HCT116 (cell line): ENCODE results near the gene COX8A. TPM values are rescaled to one million over a fixed set of nuclear protein-coding genes. Genes with fewer than 3 reads are reported as not detected.

Experiments used
- ATAC-seq: fragments of 200-7000 bp; cut with Tn5 transposase; 2 replicates; pipeline ENCODE4 v1.9.1; 2020; ENCODE audit warnings: mild to moderate bottlenecking, moderate library complexity
- BruUV-seq: library from RNA; stranded (reverse); fragments of 400-500 nt; replicated peaks from 2 replicates; lab custom pipeline; 2021; lab: Mats Ljungman, UMichigan
- CTCF ChIA-PET: fragments of 300-600 bp; sonication (Branson Sonifier 250); formaldehyde crosslinking; loops from one replicate; lab custom pipeline; 2021; ENCODE audit warnings: antibody characterized with exemption; lab: Charles Lee
- POLR2A ChIA-PET: fragments of 300-600, 350-600 bp; sonication (Branson Sonifier 250); formaldehyde crosslinking; loops from one replicate; lab custom pipeline; 2021; ENCODE audit warnings: antibody characterized with exemption; lab: Charles Lee
- RAD21 ChIA-PET, 2 experiments: fragments of 300-600 bp; sonication (Branson Sonifier 250); formaldehyde crosslinking; loops; one replicate each; lab custom pipeline; 2023; ENCODE audit warnings: low total read pairs in 2 of 2; ENCODE audit not compliant: uncharacterized antibody in 2 of 2, unreplicated experiment in 2 of 2, low non-redundant PET in 1 of 2; lab: Charles Lee
- DNase-seq: peaks from one replicate; pipeline ENCODE4 v3.0.0-alpha.2; 2010; ENCODE audit warnings: low read depth, low spot score
- H2AFZ ChIP-seq: fragments of 200-600 bp; shearing (Covaris generic), sonication (generic); 2 replicates; pipeline ENCODE4 v1.6.1; 2017; ENCODE audit warnings: low read depth, mixed run types, mixed read lengths, antibody characterized with exemption, low read length; ENCODE audit not compliant: poor library complexity, severe bottlenecking
- H3K27ac ChIP-seq: 2 replicates; pipeline ENCODE4 v1.5.1; 2012; ENCODE audit warnings: low read depth, low read length
- H3K27me3 ChIP-seq: fragments of 200-600 bp; sonication (generic); 2 replicates; pipeline ENCODE4 v1.6.1; 2016; ENCODE audit warnings: mixed run types, low read length, mixed read lengths; ENCODE audit not compliant: insufficient read depth
- H3K36me3 ChIP-seq, 2 experiments: fragments of 200-500 bp in 1 of 2; fragments of 200-600 bp in 1 of 2; sonication (Bioruptor generic) in 1 of 2; sonication (generic) in 1 of 2; 2 replicates each; pipeline versions ENCODE4 v1.5.1 to v1.6.1; 2014 to 2016; ENCODE audit warnings: low read length in 2 of 2, inconsistent platforms in 1 of 2, mixed read lengths in 1 of 2, mixed run types in 1 of 2; ENCODE audit not compliant: insufficient read depth in 2 of 2, control insufficient read depth in 1 of 2
- H3K4me1 ChIP-seq, 2 experiments: fragments of 200-600 bp in 1 of 2; sonication (generic) in 1 of 2; 2 replicates each; pipeline versions ENCODE4 v1.5.1 to v1.6.1; 2012 to 2017; ENCODE audit warnings: low read length in 2 of 2, inconsistent platforms in 1 of 2, mild to moderate bottlenecking in 1 of 2, mixed read lengths in 1 of 2, mixed run types in 1 of 2, moderate library complexity in 1 of 2; ENCODE audit not compliant: insufficient read depth in 2 of 2, control insufficient read depth in 1 of 2
- H3K4me2 ChIP-seq: fragments of 200-600 bp; sonication (generic); 2 replicates; pipeline ENCODE4 v1.6.1; 2017; ENCODE audit warnings: mixed run types, low read length, mixed read lengths
- H3K4me3 ChIP-seq, 2 experiments: fragments of 200-600 bp in 1 of 2; sonication (generic) in 1 of 2; replicated peaks in 1 of 2; 2 replicates each; pipeline ENCODE4 v1.5.1; 2011 to 2016; ENCODE audit warnings: low read length in 2 of 2, control low read depth in 1 of 2, low read depth in 1 of 2, mild to moderate bottlenecking in 1 of 2, mixed read lengths in 1 of 2, mixed run types in 1 of 2
- H3K79me2 ChIP-seq: fragments of 200-600 bp; sonication (generic); 2 replicates; pipeline ENCODE4 v1.6.1; 2017; ENCODE audit warnings: mild to moderate bottlenecking, mixed run types, low read length, moderate library complexity, mixed read lengths; ENCODE audit not compliant: insufficient read depth
- H3K9ac ChIP-seq: fragments of 200-600 bp; sonication (generic); 2 replicates; pipeline ENCODE4 v1.6.1; 2016; ENCODE audit warnings: low read length, mixed read lengths
- H3K9me2 ChIP-seq: fragments of 200-600 bp; sonication (generic), shearing (Covaris generic); 2 replicates; pipeline ENCODE4 v1.6.1; 2017; ENCODE audit warnings: mixed run types, mild to moderate bottlenecking, moderate library complexity; ENCODE audit not compliant: insufficient read depth
- H3K9me3 ChIP-seq, 2 experiments: fragments of 200-500 bp in 1 of 2; fragments of 200-600 bp in 1 of 2; sonication (Bioruptor generic) in 1 of 2; sonication (generic) in 1 of 2; 2 replicates each; pipeline ENCODE4 v1.6.1; 2014 to 2017; ENCODE audit warnings: low read length in 2 of 2, mixed read lengths in 2 of 2, inconsistent platforms in 1 of 2, low read depth in 1 of 2, mild to moderate bottlenecking in 1 of 2, mixed run types in 1 of 2, moderate library complexity in 1 of 2; ENCODE audit not compliant: control insufficient read depth in 1 of 2, insufficient read depth in 1 of 2
- H4K20me1 ChIP-seq: fragments of 200-600 bp; sonication (generic), shearing (Covaris generic); 2 replicates; pipeline ENCODE4 v1.6.1; 2017; ENCODE audit warnings: mixed run types, mild to moderate bottlenecking, moderate library complexity; ENCODE audit not compliant: insufficient read depth
- ATF3 ChIP-seq: IDR thresholded peaks from 2 replicates; pipeline ENCODE4 v1.6.1; 2012
- CBX3 ChIP-seq: IDR thresholded peaks from 2 replicates; pipeline ENCODE4 v1.6.1; 2012; ENCODE audit warnings: low read depth
- EGR1 ChIP-seq: IDR thresholded peaks from 2 replicates; pipeline ENCODE4 v1.6.1; 2012; ENCODE audit warnings: low read depth
- ELF1 ChIP-seq: IDR thresholded peaks from 2 replicates; pipeline ENCODE4 v1.6.1; 2012; ENCODE audit warnings: low read depth, borderline replicate concordance
- EZH2phosphoT487 ChIP-seq: fragments of 200-600 bp; IDR thresholded peaks from 2 replicates; pipeline ENCODE4 v1.6.1; 2018; ENCODE audit warnings: antibody characterized with exemption, borderline replicate concordance
- JUND ChIP-seq: IDR thresholded peaks from 2 replicates; pipeline ENCODE4 v1.6.1; 2012
- POLR2A ChIP-seq: IDR thresholded peaks from 2 replicates; pipeline ENCODE4 v1.7.0; 2011; ENCODE audit warnings: borderline replicate concordance; ENCODE audit not compliant: insufficient read depth, insufficient read length; ENCODE audit errors: extremely low read depth
- REST ChIP-seq: IDR thresholded peaks from 2 replicates; pipeline ENCODE4 v1.6.1; 2012; ENCODE audit warnings: low read depth
- SIN3A ChIP-seq: IDR thresholded peaks from 2 replicates; pipeline ENCODE4 v1.6.1; 2012; ENCODE audit warnings: low read depth
- SP1 ChIP-seq: IDR thresholded peaks from 2 replicates; pipeline ENCODE4 v1.6.1; 2012; ENCODE audit warnings: low read depth
- TCF7L2 ChIP-seq: IDR thresholded peaks from 2 replicates; pipeline ENCODE4 v1.7.0; 2011; ENCODE audit warnings: borderline replicate concordance, inconsistent platforms; ENCODE audit not compliant: insufficient read depth, insufficient read length; ENCODE audit errors: extremely low read depth
- YY1 ChIP-seq: IDR thresholded peaks from 2 replicates; pipeline ENCODE4 v1.6.1; 2011; ENCODE audit warnings: low read length, low read depth, moderate library complexity, mild to moderate bottlenecking; ENCODE audit not compliant: insufficient replicate concordance; ENCODE audit errors: extremely low read depth
- ZFX ChIP-seq: fragments of 450-650 bp; IDR thresholded peaks from 2 replicates; pipeline ENCODE4 v1.6.1; 2017
- ZNF274 ChIP-seq: fragments of 200-500 bp; sonication (Bioruptor generic); IDR thresholded peaks from 2 replicates; pipeline ENCODE4 v1.6.1; 2014; ENCODE audit warnings: mild to moderate bottlenecking, low read depth, low read length, inconsistent platforms
- intact Hi-C: fragments of 100-400 bp; cut with micrococcal nuclease; formaldehyde crosslinking; loops from 2 replicates; pipeline ENCODE4 v1.10.0; 2022
- total RNA-seq: library from RNA; stranded (reverse); gene quantifications from one replicate; pipeline ENCODE4 v1.2.1, GENCODE V29; 2021; ENCODE audit not compliant: unreplicated experiment

COX8A gene
- total RNA-seq, 1 experiment from 2014 or later = 536 TPM

- DNase-seq = no peak
- H3K27me3 ChIP-seq = no peaks in the 10 kb centered on the region
- ChIA-PET CTCF (no interaction called here), POLR2A (interaction anchor here (1.6 kb wide), 1 partner anchor 9 kb away, joined by 10 read pairs; no protein-coding TSS in a partner anchor), RAD21 (interaction anchor here in 1 of 2 experiments (0.6 kb wide), 1 partner anchor 8 kb away, joined by 3 read pairs; no protein-coding TSS in a partner anchor)
- TF ChIP-seq ZFX (no peak), SP1 (no peak), ATF3 (no peak), TCF7L2 (no peak), CBX3 (no peak), JUND (no peak), ZNF274 (no peak), ELF1 (no peak), EZH2phosphoT487 (no peak), REST (no peak), SIN3A (no peak), EGR1 (no peak), POLR2A (no peak), YY1 (no peak)
- no peak for ATAC-seq
- BruUV-seq = no TSS peak
- H3K4me3 ChIP-seq = no peak overlapping the region
- no peak overlapping the region for H3K9ac ChIP-seq
- no peak overlapping the region for H3K27ac ChIP-seq
- H3K79me2 ChIP-seq = no peaks in the 10 kb centered on the region
- H3K4me2 ChIP-seq = no peak overlapping the region
- H3K9me3 ChIP-seq = no peaks in the 10 kb centered on the region
- H4K20me1 ChIP-seq = no peaks in the 10 kb centered on the region
- H3K4me1 ChIP-seq = no peaks in the 10 kb centered on the region
- no peak overlapping the region for H2AFZ ChIP-seq
- no peaks in the 10 kb centered on the region for H3K36me3 ChIP-seq
- intact Hi-C loops = no loop called here
- H3K9me2 ChIP-seq = no peaks in the 10 kb centered on the region
These were observed 41.8 kb downstream of the COX8A start for GRCh38 chr11:64015935-64016845.
